ENCODE measurements around the gene CEP112. TPM values are rescaled to one million over a fixed set of nuclear protein-coding genes. Genes with fewer than 3 reads are reported as not detected.

Gene CEP112
- total and polyA plus RNA-seq, 2 experiments from 2014 or later: 4.0 to 4.3 TPM

DNA sequence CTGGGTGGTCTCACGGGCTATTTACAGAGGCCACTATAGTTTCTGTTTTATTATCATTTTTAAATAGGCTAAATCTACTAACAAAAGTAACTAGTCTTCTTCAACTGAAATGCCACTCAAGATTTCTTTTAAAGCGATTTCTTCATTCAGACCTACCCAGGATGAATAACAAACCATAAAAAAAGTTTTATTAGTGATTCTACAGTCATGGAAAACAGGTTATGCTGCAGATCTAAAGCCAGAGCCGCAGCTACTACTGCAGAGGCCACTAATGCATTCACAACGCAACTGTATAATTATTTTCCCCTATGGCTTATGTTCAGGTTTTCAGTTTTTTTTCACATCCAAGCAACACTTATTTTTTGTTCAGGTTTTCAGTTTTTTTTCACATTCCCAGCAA is 494.3 kb downstream of the CEP112 start:
- Mint-ChIP-seq H3K4me1 (peaks cover 46% of the 10 kb centered on the region), H3K27me3 (ENCODE audit: insufficient read depth, low read depth, poor library complexity) (no peaks in the 10 kb centered on the region), H3K36me3 (ENCODE audit: low read depth) (no peaks in the 10 kb centered on the region), H3K9me3 (no peaks in the 10 kb centered on the region; the same call in 2 of the 3 replicates), H3K27ac (0 out of 2 replicates have a peak overlapping the region, but pooled peaks have one; percentile 29), H3K4me3 (no peak overlapping the region; the same call in 2 of the 3 replicates)
- no peaks in the 10 kb centered on the region for H3K9me2 ChIP-seq (ENCODE audit: insufficient read depth)
- no peaks in the 10 kb centered on the region for H3K36me3 ChIP-seq (ENCODE audit: insufficient read depth)
- H4K20me1 ChIP-seq (replicated peaks; ENCODE audit: insufficient read depth): no peaks in the 10 kb centered on the region
- peak overlapping the region; percentile 48 for H3K4me2 ChIP-seq
- peaks cover 42% of the 10 kb centered on the region for H3K4me1 ChIP-seq (ENCODE audit: insufficient read depth)
- H3K4me3 ChIP-seq: peak overlapping the region; percentile 11; the same call in 1 of the 2 replicates
- DNase-seq (ENCODE audit: low spot score): no peak
- ATAC-seq: peak; percentile 19; the same call in 2 of the 3 replicates
- no peak overlapping the region for H2AFZ ChIP-seq
- H3F3A ChIP-seq (replicated peaks; ENCODE audit: low read depth): no peaks in the 10 kb centered on the region
- TF ChIP-seq ETS1 (IDR thresholded peaks at IDR 0.05) (no peak), JUNB (IDR thresholded peaks at IDR 0.05; ENCODE audit: unreplicated experiment) (no peak), EZH2phosphoT487 (IDR thresholded peaks at IDR 0.05; ENCODE audit: unreplicated experiment) (no peak), STAT1 (IDR thresholded peaks at IDR 0.05; ENCODE audit: unreplicated experiment) (no peak), ZNF462 (CRISPR knock-in tag; IDR thresholded peaks at IDR 0.05) (no peak), CTCF (conservative IDR thresholded peaks at IDR 0.05; ENCODE audit: low read depth in 2 of 2) (no peak), NANOG (IDR thresholded peaks at IDR 0.05; ENCODE audit: borderline replicate concordance) (no peak)
- TF ChIP-seq, protein P1, sequence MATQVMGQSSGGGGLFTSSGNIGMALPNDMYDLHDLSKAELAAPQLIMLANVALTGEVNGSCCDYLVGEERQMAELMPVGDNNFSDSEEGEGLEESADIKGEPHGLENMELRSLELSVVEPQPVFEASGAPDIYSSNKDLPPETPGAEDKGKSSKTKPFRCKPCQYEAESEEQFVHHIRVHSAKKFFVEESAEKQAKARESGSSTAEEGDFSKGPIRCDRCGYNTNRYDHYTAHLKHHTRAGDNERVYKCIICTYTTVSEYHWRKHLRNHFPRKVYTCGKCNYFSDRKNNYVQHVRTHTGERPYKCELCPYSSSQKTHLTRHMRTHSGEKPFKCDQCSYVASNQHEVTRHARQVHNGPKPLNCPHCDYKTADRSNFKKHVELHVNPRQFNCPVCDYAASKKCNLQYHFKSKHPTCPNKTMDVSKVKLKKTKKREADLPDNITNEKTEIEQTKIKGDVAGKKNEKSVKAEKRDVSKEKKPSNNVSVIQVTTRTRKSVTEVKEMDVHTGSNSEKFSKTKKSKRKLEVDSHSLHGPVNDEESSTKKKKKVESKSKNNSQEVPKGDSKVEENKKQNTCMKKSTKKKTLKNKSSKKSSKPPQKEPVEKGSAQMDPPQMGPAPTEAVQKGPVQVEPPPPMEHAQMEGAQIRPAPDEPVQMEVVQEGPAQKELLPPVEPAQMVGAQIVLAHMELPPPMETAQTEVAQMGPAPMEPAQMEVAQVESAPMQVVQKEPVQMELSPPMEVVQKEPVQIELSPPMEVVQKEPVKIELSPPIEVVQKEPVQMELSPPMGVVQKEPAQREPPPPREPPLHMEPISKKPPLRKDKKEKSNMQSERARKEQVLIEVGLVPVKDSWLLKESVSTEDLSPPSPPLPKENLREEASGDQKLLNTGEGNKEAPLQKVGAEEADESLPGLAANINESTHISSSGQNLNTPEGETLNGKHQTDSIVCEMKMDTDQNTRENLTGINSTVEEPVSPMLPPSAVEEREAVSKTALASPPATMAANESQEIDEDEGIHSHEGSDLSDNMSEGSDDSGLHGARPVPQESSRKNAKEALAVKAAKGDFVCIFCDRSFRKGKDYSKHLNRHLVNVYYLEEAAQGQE (IDR thresholded peaks at IDR 0.05; ENCODE audit: unreplicated experiment): no peak
- 0 out of 2 replicates have a peak overlapping the region, but pooled peaks have one; percentile 6 for H3K27ac ChIP-seq (ENCODE audit: low read depth)
- H3K27me3 ChIP-seq (ENCODE audit: insufficient read depth): no peaks in the 10 kb centered on the region
- no peaks in the 10 kb centered on the region for H3K79me2 ChIP-seq (replicated peaks; ENCODE audit: insufficient read depth)
